Measurements from ENCODE around the gene RNF167. TPM values are rescaled to one million over a fixed set of nuclear protein-coding genes. Genes with fewer than 3 reads are reported as not detected.

RNF167 gene
- total RNA-seq (2022; extraction: Qiagen RNA extraction): 98.8 to 148 TPM (median 117 TPM) in 5 replicates

DNA sequence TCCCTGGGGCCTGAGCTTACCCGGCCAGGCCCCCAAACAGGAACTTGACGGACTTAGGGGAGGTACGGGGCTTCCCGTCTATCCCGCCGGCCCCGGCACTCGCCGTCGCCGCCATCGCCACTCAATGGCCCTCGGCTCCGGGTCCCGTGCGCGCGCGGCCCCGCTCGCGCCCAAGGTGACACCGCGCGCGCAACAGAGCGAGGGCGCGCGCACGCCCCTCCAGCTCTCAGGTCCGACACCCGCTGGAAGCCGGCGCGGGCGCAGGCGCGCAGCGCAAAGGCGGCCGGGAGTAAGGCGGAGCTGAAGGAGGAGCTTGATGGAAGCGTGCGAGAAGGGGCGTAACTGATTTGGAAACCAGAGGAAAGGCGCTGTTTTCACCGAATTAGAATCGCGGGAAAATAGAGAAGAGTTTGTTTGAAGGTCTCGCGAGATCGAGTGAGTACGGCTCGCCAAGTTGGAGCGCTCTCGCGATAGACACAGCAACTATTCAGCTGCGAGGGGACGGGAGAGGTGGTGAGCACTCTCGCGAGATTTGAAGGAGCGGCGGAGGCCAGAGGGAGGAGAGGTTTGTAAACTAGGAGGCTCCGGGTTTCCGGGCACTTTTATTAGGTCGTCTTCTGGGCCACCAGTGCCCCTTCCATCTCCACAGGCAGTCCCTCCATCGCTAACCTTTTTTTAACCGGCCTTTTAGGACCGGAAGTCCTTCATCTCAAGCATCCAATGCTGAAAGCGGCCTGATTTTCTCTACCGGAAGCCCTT lies at the start of gene RNF167, which contains the start of gene SLC25A11:
Gene RNF167, plus strand, starts transcription at position 473 of the 759 bp plus-strand sequence. CDS start 642 bp downstream, outside the sequence.
Gene SLC25A11, minus strand, starts transcription at position 251 of the 759 bp plus-strand sequence. Its CDS starts 136 bp downstream, at position 115.

DNA sequence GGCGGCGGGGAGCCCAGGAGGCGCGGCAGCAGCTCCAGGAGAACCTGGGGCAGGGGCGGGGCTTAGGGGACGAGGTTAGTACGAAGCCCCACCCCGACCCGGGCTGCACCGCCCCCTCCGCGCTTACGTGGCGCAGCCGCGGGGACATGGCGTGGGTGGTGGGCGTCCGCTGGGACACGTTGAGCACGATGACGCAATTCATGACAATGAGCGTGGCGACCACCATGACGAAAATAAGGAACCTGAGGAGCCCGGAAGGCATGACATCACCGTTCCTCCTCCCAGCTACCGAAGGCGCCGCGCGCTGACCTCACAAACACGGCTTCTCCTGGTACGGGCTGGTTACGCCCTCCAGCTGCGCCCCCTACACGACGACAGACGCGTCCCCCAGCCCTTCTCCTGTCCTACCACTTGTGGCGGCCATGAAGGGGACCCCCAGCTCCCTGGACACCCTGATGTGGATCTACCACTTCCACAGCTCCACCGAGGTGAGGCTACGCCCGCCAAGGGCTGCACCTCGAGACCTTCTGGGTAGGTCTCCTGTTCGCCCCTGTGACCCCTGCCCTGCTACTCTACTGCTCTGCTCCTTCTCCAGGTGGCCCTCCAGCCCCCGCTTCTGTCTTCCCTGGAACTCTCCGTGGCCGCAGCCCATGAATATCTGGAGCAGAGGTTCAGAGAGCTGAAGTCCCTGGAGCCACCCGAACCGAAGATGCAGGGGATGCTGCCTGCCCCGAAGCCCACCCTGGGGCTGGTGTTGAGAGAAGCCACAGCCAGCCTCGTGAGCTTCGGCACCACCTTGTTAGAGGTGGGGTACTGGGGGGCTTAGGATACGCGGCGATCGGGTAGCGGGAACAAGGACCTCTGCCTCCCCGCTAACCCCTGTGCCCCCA lies 40.5 kb upstream of the RNF167 start, which contains the start of gene C17orf107:
Gene C17orf107, plus strand, starts transcription at position 196 of the 890 bp plus-strand sequence. Its CDS starts 227 bp downstream, at position 423.

DNA sequence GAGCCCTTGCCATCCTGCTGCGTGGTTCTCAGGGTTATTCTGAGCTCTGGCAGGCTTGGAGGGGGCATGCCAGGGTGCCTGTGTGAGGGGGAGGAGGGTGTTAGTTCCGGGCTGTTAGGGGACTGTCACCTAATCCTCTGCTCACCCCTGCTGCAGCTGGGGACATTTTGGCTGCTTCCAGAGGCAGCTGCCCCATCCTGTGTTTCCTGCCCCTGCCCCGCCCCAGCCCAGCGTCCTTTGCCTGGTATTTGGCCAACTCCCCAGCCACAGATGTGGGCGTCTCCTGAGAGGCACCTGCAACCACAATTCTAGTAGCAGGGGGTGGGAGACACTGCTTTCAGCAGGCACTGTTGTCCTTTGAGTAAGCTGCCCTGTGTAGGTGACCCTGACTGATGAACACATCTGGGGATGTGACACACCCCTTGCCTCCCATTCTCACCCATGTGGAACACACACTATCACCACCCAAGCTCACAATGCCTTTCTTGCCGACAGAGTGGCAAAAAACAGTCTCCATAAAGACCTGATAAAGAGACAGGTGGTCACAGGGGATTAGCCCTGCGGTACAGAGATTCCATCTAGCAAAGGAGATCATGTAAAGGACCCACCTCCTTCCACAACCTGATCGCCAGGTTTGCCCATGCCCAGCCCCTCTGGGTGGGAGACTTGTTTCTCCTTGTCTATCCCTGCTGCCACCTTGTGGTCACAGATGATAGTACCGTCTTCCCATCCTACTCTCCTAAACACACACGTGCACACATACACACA lies 36.8 kb upstream of the RNF167 start, which contains the start of gene CHRNE:
Gene CHRNE, minus strand, starts transcription at position 48 of the 768 bp plus-strand sequence. Its CDS starts 35 bp downstream, at position 13.

DNA sequence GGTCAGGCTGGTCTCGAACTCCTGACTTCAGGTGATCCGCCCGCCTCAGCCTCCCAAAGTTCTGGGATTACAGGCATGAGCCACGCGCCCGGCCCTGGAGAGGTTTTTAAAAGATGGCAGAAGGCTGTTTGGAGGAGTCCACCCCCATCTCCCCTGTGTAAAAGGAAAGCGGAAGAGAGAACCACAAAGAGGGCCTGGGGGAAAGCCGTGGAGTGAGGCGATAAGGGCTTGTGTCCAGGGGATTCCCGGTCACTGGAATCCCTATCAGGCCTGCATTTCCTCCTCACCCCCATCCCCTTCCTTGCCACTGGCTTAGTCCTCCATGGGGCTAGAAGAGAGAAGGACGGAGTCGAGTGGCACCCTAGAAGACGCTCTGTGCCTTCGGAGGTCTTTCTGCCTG lies 8.1 kb upstream of the RNF167 start, which contains the start of gene GP1BA:
Gene GP1BA, plus strand, starts transcription at position 315 of the 400 bp plus-strand sequence. CDS start 328 bp downstream, outside the sequence.

DNA sequence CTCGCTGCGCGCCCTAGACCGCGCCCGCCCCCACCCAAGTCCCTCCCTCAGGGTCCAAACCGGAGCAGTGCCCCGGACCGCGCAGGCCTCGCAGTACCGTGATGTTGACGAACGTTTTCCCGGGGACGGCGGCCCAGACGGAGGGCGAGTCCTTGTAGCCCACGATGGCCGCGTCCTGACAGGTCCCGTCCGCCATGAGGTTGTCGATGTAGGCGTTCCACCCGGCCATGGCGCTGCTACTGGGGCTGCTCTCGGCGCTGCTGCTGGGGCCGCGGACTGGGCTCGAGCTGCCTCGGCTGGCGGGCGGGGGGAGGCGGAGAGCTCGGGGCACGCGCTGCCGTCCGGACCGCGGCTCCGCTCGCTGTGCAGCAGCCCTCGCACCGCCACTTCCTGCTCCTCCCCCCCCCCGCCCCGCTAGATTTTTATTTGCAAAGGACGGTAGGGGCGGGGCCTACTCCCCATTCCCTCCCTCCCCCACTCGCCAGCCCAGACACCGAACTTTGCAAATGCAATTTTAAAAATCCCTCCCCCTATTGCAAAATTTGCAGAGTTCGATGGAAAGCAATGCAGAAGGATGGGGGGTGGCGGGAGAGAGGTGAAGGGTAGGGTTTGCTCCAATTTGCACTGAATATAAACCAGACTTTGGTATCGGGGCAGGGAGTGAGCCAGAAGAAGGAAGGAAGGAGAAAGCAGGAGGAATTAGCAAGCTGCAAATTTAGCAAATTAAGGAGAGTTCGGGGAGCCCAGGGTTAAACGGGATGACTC lies 8.3 kb downstream of the RNF167 start, which contains the start of gene PFN1:
Gene PFN1, minus strand, starts transcription at position 365 of the 765 bp plus-strand sequence. Its CDS starts 136 bp downstream, at position 229.

DNA sequence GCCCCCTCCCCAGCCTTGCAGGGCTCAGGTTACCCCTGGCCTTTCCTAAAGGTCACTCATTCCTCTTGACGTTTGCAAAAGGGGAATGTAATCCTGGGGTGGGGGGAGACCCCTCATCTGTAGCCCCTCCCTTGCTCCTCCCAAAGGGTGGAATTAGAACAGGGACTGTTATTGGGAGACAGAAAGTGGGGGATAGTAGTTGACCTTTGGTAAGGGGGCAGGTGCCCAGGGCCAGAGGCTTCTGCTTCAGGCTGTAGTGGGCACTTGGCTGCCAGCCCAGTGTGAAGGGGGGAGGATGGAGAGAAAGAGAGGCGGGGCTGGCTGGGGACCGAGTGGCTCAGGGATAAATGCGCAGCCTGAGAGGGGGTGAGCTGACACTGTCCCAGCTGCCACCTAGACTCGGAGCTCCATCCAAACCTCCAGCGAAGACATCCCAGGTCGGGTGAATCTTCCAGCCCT lies 10.7 kb downstream of the RNF167 start, which contains the start of gene ENO3:
Gene ENO3, plus strand, starts transcription at position 374 of the 459 bp plus-strand sequence. CDS start 711 bp downstream, outside the sequence.

DNA sequence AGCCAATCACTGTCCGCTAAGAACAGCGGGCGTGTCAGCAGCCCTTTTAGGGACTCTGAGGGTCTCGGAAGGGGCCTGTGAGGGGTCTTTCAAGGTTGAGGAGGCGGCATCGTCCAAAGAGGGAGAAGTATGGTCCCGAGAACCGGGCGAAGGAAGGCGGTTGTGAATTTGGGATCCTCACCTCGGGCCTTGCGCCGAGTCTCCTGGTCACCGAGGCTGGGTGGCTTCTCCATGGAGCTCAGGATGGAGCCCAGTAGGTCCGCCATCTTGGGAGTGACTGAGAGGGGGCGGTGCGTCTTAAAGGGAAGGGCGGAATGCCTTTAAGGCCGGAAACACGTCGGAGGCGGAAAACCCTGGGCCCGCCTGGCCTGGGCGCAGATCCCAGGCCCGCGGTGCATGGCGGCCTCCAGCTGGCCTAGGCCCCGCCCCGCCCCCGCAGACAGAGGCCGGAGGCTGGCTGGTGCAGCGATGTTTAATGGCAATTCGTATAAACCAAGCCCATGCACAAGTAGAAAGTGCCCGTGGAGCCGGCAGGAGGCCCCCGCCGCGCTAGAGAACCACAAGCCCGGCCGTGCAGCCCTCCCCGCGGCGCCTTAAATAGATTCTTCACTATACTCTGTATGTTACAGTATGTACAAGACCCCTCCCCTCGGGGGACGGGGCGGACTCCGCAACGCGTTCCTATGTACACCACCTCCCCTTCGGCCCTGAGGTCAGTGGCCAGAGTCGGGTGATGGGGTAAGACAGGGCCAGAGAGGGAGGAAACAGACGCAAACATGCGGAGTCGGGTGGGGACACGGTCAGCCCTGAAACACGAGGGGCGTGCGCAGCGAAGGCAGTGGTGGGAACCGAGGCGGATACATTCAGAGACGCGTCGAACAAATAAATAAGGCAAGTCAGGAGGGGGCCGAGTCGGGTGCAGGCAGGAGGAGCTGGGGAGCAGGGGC lies 27.7 kb downstream of the RNF167 start, which contains the start of gene SPAG7:
Gene SPAG7, minus strand, starts transcription at position 279 of the 947 bp plus-strand sequence. Its CDS starts 13 bp downstream, at position 266.

DNA sequence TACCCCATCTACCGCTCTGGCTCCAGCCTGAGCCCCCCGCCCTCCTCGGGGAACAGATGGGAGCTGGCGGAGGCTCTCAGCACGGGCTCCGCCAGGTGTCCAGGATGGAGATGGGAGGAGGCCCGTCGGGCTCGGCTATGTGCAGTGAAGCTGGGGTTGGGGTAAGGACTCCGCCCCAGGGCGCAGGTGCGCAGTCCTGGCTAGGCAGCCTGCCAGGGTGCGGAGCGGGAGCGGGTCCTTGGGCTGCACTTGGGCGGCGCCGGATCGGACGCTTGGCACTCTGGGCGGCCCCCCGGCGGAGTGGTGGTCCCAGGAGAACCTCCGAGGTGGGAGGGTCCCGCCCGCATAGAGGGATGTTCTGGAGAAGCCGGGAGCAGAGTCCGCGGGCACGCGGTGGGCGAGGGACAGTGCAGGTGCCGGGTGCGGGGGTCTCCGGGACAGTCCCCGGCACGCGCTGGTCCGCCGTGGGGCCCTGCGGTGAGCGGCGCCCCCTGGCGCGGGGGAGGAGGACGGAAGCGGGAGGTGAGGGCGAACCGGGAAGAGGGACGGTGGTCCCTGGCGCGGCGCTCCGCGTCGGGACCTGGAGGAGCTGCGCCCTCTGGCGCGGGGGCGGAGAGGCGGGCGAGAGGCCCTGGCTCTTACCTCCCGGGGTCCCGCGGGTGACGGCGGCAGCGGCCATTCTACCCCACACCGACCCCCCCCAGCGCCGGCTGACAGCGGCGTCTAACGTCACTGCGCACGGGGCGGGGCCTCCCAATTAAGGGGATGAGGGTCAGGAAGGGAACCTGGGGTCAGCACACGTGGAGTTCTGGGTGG lies 47.1 kb downstream of the RNF167 start, which contains the start of gene CAMTA2:
Gene CAMTA2, minus strand, starts transcription at position 725 of the 816 bp plus-strand sequence. CDS start 1,453 bp downstream, outside the sequence.

Other genes with a start within 250 kb of the RNF167 start
- 57.8 to 78.2 TPM (median 70.6 TPM) in 5 replicates for gene PELP1, start 236.1 kb upstream of the RNF167 start, total RNA-seq (2022; extraction: Qiagen RNA extraction)
- gene ARRB2, start 229.6 kb upstream of the RNF167 start, total RNA-seq (2022; extraction: Qiagen RNA extraction): 47.6 to 69.4 TPM (median 56.5 TPM) in 5 replicates
- 39.8 to 43.6 TPM (median 40.8 TPM) in 5 replicates for gene MED11, start 208.8 kb upstream of the RNF167 start, total RNA-seq (2022; extraction: Qiagen RNA extraction)
- gene ZMYND15, start 200.4 kb upstream of the RNF167 start, total RNA-seq (2022; extraction: Qiagen RNA extraction): 0.24 to 0.69 TPM (median 0.32 TPM) in 5 replicates
- 15.4 to 20.3 TPM (median 16.8 TPM) in 5 replicates for gene CXCL16, start 200.3 kb upstream of the RNF167 start, total RNA-seq (2022; extraction: Qiagen RNA extraction)
- 0.50 to 1.3 TPM (median 0.73 TPM) in 5 replicates for gene TM4SF5, start 168.4 kb upstream of the RNF167 start, total RNA-seq (2022; extraction: Qiagen RNA extraction)
- gene VMO1, start 153.9 kb upstream of the RNF167 start, total RNA-seq (2022; extraction: Qiagen RNA extraction): 0.68 to 1.6 TPM (median 0.81 TPM) in 5 replicates
- not detected in 5 replicates for gene GLTPD2, start 151.3 kb upstream of the RNF167 start, total RNA-seq (2022; extraction: Qiagen RNA extraction)
- gene PSMB6, start 144.1 kb upstream of the RNF167 start, total RNA-seq (2022; extraction: Qiagen RNA extraction): 471 to 505 TPM (median 471 TPM) in 5 replicates
- 21.4 to 28.4 TPM (median 23.8 TPM) in 5 replicates for gene PLD2, start 133.1 kb upstream of the RNF167 start, total RNA-seq (2022; extraction: Qiagen RNA extraction)
- gene MINK1, start 106.9 kb upstream of the RNF167 start, total RNA-seq (2022; extraction: Qiagen RNA extraction): 44.8 to 62.1 TPM (median 56.2 TPM) in 5 replicates
- gene C17orf107, start 40.7 kb upstream of the RNF167 start, total RNA-seq (2022; extraction: Qiagen RNA extraction): 0.16 to 0.48 TPM (median 0.28 TPM) in 5 replicates
- gene CHRNE, start 37.2 kb upstream of the RNF167 start, total RNA-seq (2022; extraction: Qiagen RNA extraction): 0.10 TPM in 1 of 5 replicates, not detected in the others
- gene GP1BA, start 8.0 kb upstream of the RNF167 start, total RNA-seq (2022; extraction: Qiagen RNA extraction): not detected in 5 replicates
- gene SLC25A11, start 222 bp upstream of the RNF167 start, total RNA-seq (2022; extraction: Qiagen RNA extraction): 52.9 to 74.2 TPM (median 68.7 TPM) in 5 replicates
- gene PFN1, start 8.3 kb downstream of the RNF167 start, total RNA-seq (2022; extraction: Qiagen RNA extraction): 2,509 to 3,080 TPM (median 2,785 TPM) in 5 replicates
- 45.6 to 55.1 TPM (median 48.1 TPM) in 5 replicates for gene ENO3, start 10.9 kb downstream of the RNF167 start, total RNA-seq (2022; extraction: Qiagen RNA extraction)
- 70.3 to 89.6 TPM (median 73.0 TPM) in 5 replicates for gene SPAG7, start 27.5 kb downstream of the RNF167 start, total RNA-seq (2022; extraction: Qiagen RNA extraction)
- 28.9 to 41.2 TPM (median 34.3 TPM) in 5 replicates for gene CAMTA2, start 47.4 kb downstream of the RNF167 start, total RNA-seq (2022; extraction: Qiagen RNA extraction)
- 1.7 to 1.9 TPM (median 1.8 TPM) in 5 replicates for gene INCA1, start 57.3 kb downstream of the RNF167 start, total RNA-seq (2022; extraction: Qiagen RNA extraction)
- 107 to 129 TPM (median 121 TPM) in 5 replicates for gene KIF1C, start 57.7 kb downstream of the RNF167 start, total RNA-seq (2022; extraction: Qiagen RNA extraction)
- gene SLC52A1, start 95.2 kb downstream of the RNF167 start, total RNA-seq (2022; extraction: Qiagen RNA extraction): 0.42 to 0.97 TPM (median 0.76 TPM) in 5 replicates
- 0.77 to 1.2 TPM (median 0.95 TPM) in 5 replicates for gene ZFP3, start 138.2 kb downstream of the RNF167 start, total RNA-seq (2022; extraction: Qiagen RNA extraction)
- 3.4 to 5.1 TPM (median 4.0 TPM) in 5 replicates for gene ZNF232, start 171.6 kb downstream of the RNF167 start, total RNA-seq (2022; extraction: Qiagen RNA extraction)
- 0.01 to 0.06 TPM in 2 of 5 replicates, not detected in the others for gene USP6, start 175.8 kb downstream of the RNF167 start, total RNA-seq (2022; extraction: Qiagen RNA extraction)